Spleen (tissue), 11 donors: ENCODE results near the gene FILIP1. TPM values are rescaled to one million over a fixed set of nuclear protein-coding genes. Genes with fewer than 3 reads are reported as not detected.

ENCODE experiments used
- DNase-seq: peaks from one replicate; pipeline ENCODE4 v3.0.0-alpha.2; 2020
- H3K27ac ChIP-seq, 8 donors: fragments of 200-600 bp; sonication (generic) in 7 of 8; 1 replicate in 4 of 8; 2 replicates in 4 of 8; pipeline versions ENCODE4 v1.5.0 to v1.8.0; 2016 to 2021; ENCODE audit warnings: inconsistent platforms in 4 of 8, mild to moderate bottlenecking in 4 of 8, moderate library complexity in 1 of 8
- H3K27me3 ChIP-seq, 7 donors: fragments of 200-600 bp; sonication (generic) in 6 of 7; replicated peaks in 1 of 7; 1 replicate in 4 of 7; 2 replicates in 3 of 7; pipeline versions ENCODE4 v1.5.0 to v1.8.0; 2016 to 2021; ENCODE audit warnings: inconsistent platforms in 3 of 7, mild to moderate bottlenecking in 1 of 7
- H3K36me3 ChIP-seq, 6 donors: fragments of 200-600 bp; sonication (generic) in 5 of 6; 1 replicate in 4 of 6; 2 replicates in 2 of 6; pipeline versions ENCODE4 v1.5.0 to v1.8.0; 2016 to 2021; ENCODE audit warnings: inconsistent platforms in 2 of 6
- H3K4me1 ChIP-seq, 6 donors: fragments of 200-600 bp; sonication (generic) in 5 of 6; 1 replicate in 3 of 6; 2 replicates in 3 of 6; pipeline versions ENCODE4 v1.5.0 to v1.8.0; 2016 to 2021; ENCODE audit warnings: inconsistent platforms in 3 of 6
- H3K4me3 ChIP-seq, 8 donors: fragments of 200-600 bp; sonication (generic) in 7 of 8; 1 replicate in 4 of 8; 2 replicates in 4 of 8; pipeline versions ENCODE4 v1.5.0 to v1.8.0; 2016 to 2021; ENCODE audit warnings: inconsistent platforms in 4 of 8, mild to moderate bottlenecking in 4 of 8, moderate library complexity in 2 of 8
- H3K9me3 ChIP-seq, 8 donors: fragments of 200-600 bp; sonication (generic) in 7 of 8; 1 replicate in 4 of 8; 2 replicates in 4 of 8; pipeline versions ENCODE4 v1.5.0 to v1.8.0; 2016 to 2021; ENCODE audit warnings: inconsistent platforms in 4 of 8
- POLR2A ChIP-seq, 3 donors: fragments of 450-650 bp; IDR thresholded peaks; one replicate each; pipeline ENCODE4 v1.5.1; 2017; ENCODE audit warnings: antibody characterized with exemption in 3 of 3, mild to moderate bottlenecking in 1 of 3
- POLR2AphosphoS5 ChIP-seq, 3 donors: sonication (generic); formaldehyde crosslinking; IDR thresholded peaks; one replicate each; pipeline ENCODE4 v1.5.1; 2017; ENCODE audit warnings: antibody characterized with exemption in 3 of 3
- WGBS, 5 donors: extraction: QIAGEN DNeasy Blood & Tissue Kit in 3 of 5; methylation state at CpG; one replicate each; pipeline versions ENCODE4 v1.1.5 to v1.1.7; 2013 to 2018; 5-methylcytosine and 5-hydroxymethylcytosine counted together
- intact Hi-C: fragments of 100-400 bp; cut with DNase I; formaldehyde crosslinking; loops from one replicate; pipeline ENCODE4 v1.15.0; 2023; ENCODE audit warnings: low total_unique reads
- polyA plus RNA-seq, 3 donors: library from polyadenylated mRNA; stranded (reverse); fragments of 200-250 nt; gene quantifications; one replicate each; pipeline ENCODE4 v1.2.1, GENCODE V29; 2013
- total RNA-seq, 7 donors: library from RNA; depleted of rRNA in 3 of 7; stranded (reverse); fragments of >200 nt in 3 of 7; fragmentation: NEBNext Ultra II Directional in 4 of 7; extraction: Animal tissue kit (Norgen Biotek cat#: 25700) in 4 of 7; gene quantifications; one replicate each; pipeline versions ENCODE4 v1.1.0 to v1.2.1, GENCODE V29; 2016 to 2021
- TF ChIP-seq, protein P1 (sequence below), 11 experiments: fragments of 200-600 bp in 7 of 11; fragments of 450-650 bp in 4 of 11; sonication (generic) in 4 of 11; IDR thresholded peaks in 8 of 11; conservative IDR thresholded peaks in 3 of 11; 1 replicate in 7 of 11; 2 replicates in 4 of 11; pipeline versions ENCODE4 v1.4.0 to v1.8.0; 2016 to 2021; ENCODE audit warnings: antibody characterized with exemption in 11 of 11, inconsistent platforms in 4 of 11, mild to moderate bottlenecking in 1 of 11
- donor health status: healthy with polysubstance abuse.
- donor health status: DM: no; HTN: no; CAD: no; lungs with moderate emphysema.
- donor health status: DM: no; HTN: no; CAD: no.
- donor health status: Bipolar disorder and iron deficiency.
- donor health status: healthy.
- donor health status: DM: no; HTN: no; CAD: no.
- donor health status: DM: yes; HTN: yes; CAD: no.

The FILIP1 gene
- total and polyA plus RNA-seq, 10 donors: 0.11 to 0.59 (median 0.38) TPM

GRCh38 chr6:75431379-75431778, 62.2 kb downstream of the FILIP1 start:
- Histone ChIP-seq H3K27me3 (no peaks in the 10 kb centered on the region), H3K36me3 (no peaks in the 10 kb centered on the region), H3K9me3 (no peaks in the 10 kb centered on the region), H3K27ac (peak overlapping the region in 3 of 8 donors; percentile 22 to 45 (median 24)), H3K4me1 (peaks cover 0 to 3% (median 0%) of the 10 kb centered on the region in 6 donors), H3K4me3 (no peak overlapping the region)
- intact Hi-C loops: no loop called here
- no peak for DNase-seq
- TF ChIP-seq POLR2AphosphoS5 (IDR thresholded peaks at IDR 0.05) (no peak), POLR2A (IDR thresholded peaks at IDR 0.05) (no peak)
- TF ChIP-seq, protein P1, sequence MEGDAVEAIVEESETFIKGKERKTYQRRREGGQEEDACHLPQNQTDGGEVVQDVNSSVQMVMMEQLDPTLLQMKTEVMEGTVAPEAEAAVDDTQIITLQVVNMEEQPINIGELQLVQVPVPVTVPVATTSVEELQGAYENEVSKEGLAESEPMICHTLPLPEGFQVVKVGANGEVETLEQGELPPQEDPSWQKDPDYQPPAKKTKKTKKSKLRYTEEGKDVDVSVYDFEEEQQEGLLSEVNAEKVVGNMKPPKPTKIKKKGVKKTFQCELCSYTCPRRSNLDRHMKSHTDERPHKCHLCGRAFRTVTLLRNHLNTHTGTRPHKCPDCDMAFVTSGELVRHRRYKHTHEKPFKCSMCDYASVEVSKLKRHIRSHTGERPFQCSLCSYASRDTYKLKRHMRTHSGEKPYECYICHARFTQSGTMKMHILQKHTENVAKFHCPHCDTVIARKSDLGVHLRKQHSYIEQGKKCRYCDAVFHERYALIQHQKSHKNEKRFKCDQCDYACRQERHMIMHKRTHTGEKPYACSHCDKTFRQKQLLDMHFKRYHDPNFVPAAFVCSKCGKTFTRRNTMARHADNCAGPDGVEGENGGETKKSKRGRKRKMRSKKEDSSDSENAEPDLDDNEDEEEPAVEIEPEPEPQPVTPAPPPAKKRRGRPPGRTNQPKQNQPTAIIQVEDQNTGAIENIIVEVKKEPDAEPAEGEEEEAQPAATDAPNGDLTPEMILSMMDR (IDR thresholded peaks at IDR 0.05 in 8 of 11, conservative IDR thresholded peaks at IDR 0.05 in 3 of 11): no peak
- 15 to 63% (median 43%) methylated on average over 1 of the region's 1 CpG for WGBS, 5 donors

- intact Hi-C loops: no loop called here
- Histone ChIP-seq H3K9me3 (no peaks in the 10 kb centered on the region), H3K4me1 (peaks cover 0 to 3% (median 0%) of the 10 kb centered on the region in 6 donors), H3K36me3 (no peaks in the 10 kb centered on the region), H3K27ac (peak overlapping the region in 2 of 8 donors; percentile 22 to 45), H3K4me3 (no peak overlapping the region), H3K27me3 (no peaks in the 10 kb centered on the region)
- WGBS, 5 donors: 57 to 71% (median 61%) methylated on average over 4 of the region's 4 CpGs
- TF ChIP-seq POLR2A (IDR thresholded peaks at IDR 0.05): no peak
- no peak for TF ChIP-seq POLR2AphosphoS5 (IDR thresholded peaks at IDR 0.05)
- no peak for DNase-seq
Observed at GRCh38 chr6:75430631-75431325, 62.8 kb downstream of the FILIP1 start.

DNA sequence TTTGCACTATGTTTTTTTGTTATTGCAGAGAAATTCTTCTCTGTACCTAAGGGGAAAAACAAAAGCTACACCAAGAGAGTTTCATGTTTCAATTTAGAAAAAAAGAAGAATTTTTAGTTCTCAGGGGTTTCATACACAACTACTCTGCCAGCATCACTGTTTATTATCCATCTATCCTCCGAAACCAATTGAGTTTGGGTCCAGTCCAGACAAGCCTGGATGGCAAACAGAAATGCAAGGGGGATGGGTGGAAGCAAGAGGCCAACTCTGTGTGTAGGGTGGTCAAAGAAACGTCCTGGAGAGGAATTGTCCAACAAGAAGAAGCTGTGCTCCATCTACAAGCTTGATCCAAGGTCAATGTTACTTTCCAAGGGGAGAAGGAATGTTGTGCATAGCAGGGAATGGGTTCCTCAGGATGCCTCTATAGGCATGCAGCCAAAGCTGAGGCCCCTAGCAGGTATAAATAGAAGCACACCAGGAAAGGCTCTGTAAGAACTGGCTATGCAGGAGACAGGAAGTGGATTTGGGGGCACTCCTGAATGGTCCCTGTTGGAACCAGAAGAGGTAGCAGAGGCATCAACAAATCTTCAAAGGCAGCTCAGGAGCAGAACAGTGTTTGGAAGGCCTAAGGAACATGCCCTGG, 64.4 kb downstream of the FILIP1 start:
- Histone ChIP-seq H3K4me1 (peaks cover 0 to 3% (median 0%) of the 10 kb centered on the region in 6 donors), H3K9me3 (no peaks in the 10 kb centered on the region), H3K27ac (no peak overlapping the region), H3K27me3 (no peaks in the 10 kb centered on the region), H3K4me3 (no peak overlapping the region), H3K36me3 (no peaks in the 10 kb centered on the region)
- 49 to 63% (median 61%) methylated on average over 2 of the region's 2 CpGs for WGBS, 5 donors
- DNase-seq: no peak
- TF ChIP-seq POLR2A (IDR thresholded peaks at IDR 0.05) (no peak), POLR2AphosphoS5 (IDR thresholded peaks at IDR 0.05) (no peak)
- TF ChIP-seq, protein P1 (IDR thresholded peaks at IDR 0.05 in 8 of 11, conservative IDR thresholded peaks at IDR 0.05 in 3 of 11): no peak
- intact Hi-C loops: no loop called here

DNA sequence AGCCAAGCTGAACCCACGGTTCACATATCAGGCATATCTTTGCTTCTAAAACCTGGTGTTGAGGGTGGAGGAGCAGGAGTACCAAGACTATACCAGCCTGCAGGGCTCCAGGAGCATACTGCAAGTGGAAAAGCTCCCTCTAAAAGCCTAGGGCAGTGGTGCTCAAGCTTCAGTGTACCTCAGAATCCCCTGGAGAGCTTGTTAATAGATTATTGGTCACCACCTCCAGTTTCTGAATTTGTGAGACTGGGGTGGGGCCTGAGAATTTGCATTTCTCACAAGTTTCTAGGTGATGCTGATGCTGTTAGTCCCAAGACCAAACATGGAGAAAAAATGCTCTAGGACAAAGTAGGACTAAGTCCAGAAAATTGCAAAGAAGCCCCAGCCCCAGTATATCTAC, 65.4 kb downstream of the FILIP1 start:
- Histone ChIP-seq H3K4me3 (no peak overlapping the region), H3K27ac (no peak overlapping the region), H3K36me3 (no peaks in the 10 kb centered on the region), H3K9me3 (no peaks in the 10 kb centered on the region), H3K27me3 (no peaks in the 10 kb centered on the region), H3K4me1 (peaks cover 0 to 3% (median 0%) of the 10 kb centered on the region in 6 donors)
- no peak for DNase-seq
- intact Hi-C loops: no loop called here
- TF ChIP-seq POLR2AphosphoS5 (IDR thresholded peaks at IDR 0.05) (no peak), POLR2A (IDR thresholded peaks at IDR 0.05) (no peak)
- TF ChIP-seq, protein P1 (IDR thresholded peaks at IDR 0.05 in 8 of 11, conservative IDR thresholded peaks at IDR 0.05 in 3 of 11): no peak
- WGBS, 5 donors: 36 to 89% (median 81%) methylated on average over 1 of the region's 1 CpG
